K562 (cell line): ENCODE results near the gene SEC14L1. TPM values are rescaled to one million over a fixed set of nuclear protein-coding genes. Genes with fewer than 3 reads are reported as not detected.

Source experiments
- ETV5 ChIP-seq: sonication (generic); formaldehyde crosslinking; IDR thresholded peaks from 2 replicates; pipeline ENCODE4 v1.4.0; 2020; ENCODE audit warnings: low read depth, mild to moderate bottlenecking, missing genetic modification reagents
- EWSR1 ChIP-seq: fragments of 450-650 bp; IDR thresholded peaks from 2 replicates; pipeline ENCODE4 v1.6.1; 2018; ENCODE audit warnings: borderline replicate concordance, mild to moderate bottlenecking, low read depth, moderate library complexity; ENCODE audit not compliant: partially characterized antibody
- FOXJ2 ChIP-seq: fragments of 200-800 bp; sonication (Bioruptor generic); IDR thresholded peaks from 2 replicates; pipeline ENCODE4 v1.6.1; 2016; ENCODE audit warnings: missing genetic modification characterization, missing compliant biosample characterization
- HNRNPUL1 ChIP-seq: fragments of 200-400 bp; formaldehyde crosslinking; IDR thresholded peaks from 2 replicates; pipeline ENCODE4 v1.6.1; 2017; ENCODE audit warnings: low read length
- LCOR ChIP-seq: sonication (generic); formaldehyde crosslinking; IDR thresholded peaks from 2 replicates; pipeline ENCODE4 v1.8.0; 2022; ENCODE audit warnings: mild to moderate bottlenecking, missing genetic modification reagents
- MECOM ChIP-seq: fragments of 250-450 bp; sonication (Bioruptor Pico); IDR thresholded peaks from 2 replicates; pipeline ENCODE4 v1.8.0; 2022; ENCODE audit warnings: inconsistent platforms
- PTTG1 ChIP-seq: fragments of 450-650 bp; IDR thresholded peaks from 2 replicates; pipeline ENCODE4 v1.6.1; 2016; ENCODE audit warnings: low read depth, mild to moderate bottlenecking, missing genetic modification characterization, missing compliant biosample characterization
- SIX5 ChIP-seq, 2 experiments: IDR thresholded peaks; 2 replicates each; pipeline ENCODE4 v1.6.1; 2011; ENCODE audit warnings: low read length in 2 of 2, borderline replicate concordance in 1 of 2, low read depth in 1 of 2, mild to moderate bottlenecking in 1 of 2, moderate library complexity in 1 of 2; ENCODE audit not compliant: insufficient read depth in 1 of 2
- SMARCE1 ChIP-seq: fragments of 450-650 bp; IDR thresholded peaks from 2 replicates; pipeline ENCODE4 v1.7.1; 2016; ENCODE audit warnings: mild to moderate bottlenecking
- ZBTB1 ChIP-seq: sonication (generic); formaldehyde crosslinking; IDR thresholded peaks from 2 replicates; pipeline ENCODE4 v1.8.1; 2023; ENCODE audit warnings: missing genetic modification reagents, low read depth, mild to moderate bottlenecking, borderline replicate concordance
- ZNF165 ChIP-seq: fragments of 250-450 bp; sonication (Bioruptor Pico); IDR thresholded peaks from 2 replicates; pipeline ENCODE4 v1.4.0; 2020; ENCODE audit warnings: borderline replicate concordance
- polyA plus RNA-seq, 8 experiments: library from polyadenylated mRNA; depleted of rRNA in 4 of 8; stranded (reverse) in 5 of 8; unstranded in 3 of 8; fragments of >200 nt; fragmentation: Nextera tagmentation in 2 of 8; fragmentation: Illumina TruSeq in 1 of 8; extraction: Ambion mirVana in 2 of 8; extraction: Trizol in 1 of 8; gene quantifications; 2 replicates each; pipeline versions ENCODE4 v1.2.1 to v1.2.3, GENCODE V29; 2011 to 2014; ENCODE audit warnings: inconsistent platforms in 1 of 8, missing spikeins in 1 of 8
- total RNA-seq, 7 experiments: library from RNA; depleted of rRNA in 6 of 7; stranded (reverse); fragments of >200 nt in 6 of 7; fragmentation: Illumina TruSeq in 2 of 7; extraction: Trizol in 2 of 7; gene quantifications; 2 replicates each; pipeline versions ENCODE4 v1.2.1 to v1.2.3, GENCODE V29; 2011 to 2021; ENCODE audit warnings: low replicate concordance in 1 of 7
- TF ChIP-seq, protein P1 (sequence below), 2 experiments: fragments of 450-650 bp in 1 of 2; sonication (generic) in 1 of 2; formaldehyde crosslinking in 1 of 2; IDR thresholded peaks; 2 replicates each; pipeline versions ENCODE4 v1.7.1 to v1.9.0; 2016 to 2022; ENCODE audit warnings: inconsistent platforms in 1 of 2, mild to moderate bottlenecking in 1 of 2, missing genetic modification reagents in 1 of 2
- TF ChIP-seq, protein P2 (sequence below): IDR thresholded peaks from 2 replicates; pipeline ENCODE4 v1.6.1; 2011; ENCODE audit not compliant: insufficient read length; ENCODE audit errors: extremely low read depth
- TF ChIP-seq, protein P3 (sequence below): fragments of 450-650 bp; formaldehyde crosslinking; IDR thresholded peaks from 2 replicates; pipeline ENCODE4 v1.4.0; 2020; ENCODE audit warnings: mild to moderate bottlenecking, moderate library complexity

SEC14L1 gene
- total and polyA plus RNA-seq, 9 of the 15 experiments (the other 6 are each of a cell fraction or from before 2014, with no cell fraction given): 3.1 to 39.7 (median 15.2) TPM

DNA sequence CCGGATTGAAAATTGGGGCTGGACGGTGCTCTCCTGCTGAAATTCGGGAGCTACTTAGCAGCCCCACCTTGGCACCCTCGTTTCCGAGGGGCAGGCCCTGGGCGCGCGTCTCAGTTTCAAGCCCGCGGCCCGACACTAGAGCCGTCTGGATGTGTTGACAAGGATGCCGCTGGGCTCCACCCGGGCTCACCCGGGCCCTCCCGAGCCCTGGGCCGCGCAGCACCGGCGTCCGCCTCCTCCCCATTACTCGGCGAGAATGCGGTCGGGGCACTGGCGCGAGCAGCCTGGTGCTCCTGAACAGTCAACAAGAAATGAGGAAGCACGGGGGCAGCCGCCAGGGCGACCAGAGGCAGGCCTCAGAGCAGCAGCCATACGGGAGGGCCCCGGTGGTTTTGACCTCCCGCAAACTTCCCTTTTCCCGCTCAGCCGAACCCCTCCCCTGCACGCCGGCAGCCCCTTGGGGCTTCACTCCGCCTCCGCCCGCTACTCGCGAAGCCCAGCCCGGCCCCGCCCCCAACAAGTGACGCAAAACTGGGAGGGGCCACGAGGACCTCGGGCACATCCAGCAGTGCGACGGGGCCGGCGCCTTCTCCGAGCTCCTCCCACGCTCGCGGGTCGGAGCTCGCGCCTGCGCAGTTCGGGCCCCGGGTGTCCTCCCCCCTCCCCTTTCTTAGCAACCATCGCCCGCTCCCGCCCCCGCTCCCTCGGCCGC, 447 bp upstream of the SEC14L1 start (continued):
- TF ChIP-seq HNRNPUL1 (no peak), SIX5 (IDR thresholded peaks at IDR 0.05; ENCODE audit: borderline replicate concordance in 1 of 2, insufficient read depth in 1 of 2, low read depth in 1 of 2, low read length in 2 of 2) (no peak), EWSR1 (no peak), ETV5 (CRISPR knock-in tag) (0 out of 2 replicates have a peak, but pooled peaks have one; percentile 17), FOXJ2 (tag) (no peak), ZNF165 (CRISPR knock-in tag) (no peak), MECOM (CRISPR knock-in tag) (no peak), SMARCE1 (peak; percentile 69), PTTG1 (tag) (no peak), LCOR (CRISPR knock-in tag) (0 out of 2 replicates have a peak, but pooled peaks have one; percentile 35), ZBTB1 (peak; percentile 78; the same call in 1 of the 2 replicates)
- TF ChIP-seq, protein P1, sequence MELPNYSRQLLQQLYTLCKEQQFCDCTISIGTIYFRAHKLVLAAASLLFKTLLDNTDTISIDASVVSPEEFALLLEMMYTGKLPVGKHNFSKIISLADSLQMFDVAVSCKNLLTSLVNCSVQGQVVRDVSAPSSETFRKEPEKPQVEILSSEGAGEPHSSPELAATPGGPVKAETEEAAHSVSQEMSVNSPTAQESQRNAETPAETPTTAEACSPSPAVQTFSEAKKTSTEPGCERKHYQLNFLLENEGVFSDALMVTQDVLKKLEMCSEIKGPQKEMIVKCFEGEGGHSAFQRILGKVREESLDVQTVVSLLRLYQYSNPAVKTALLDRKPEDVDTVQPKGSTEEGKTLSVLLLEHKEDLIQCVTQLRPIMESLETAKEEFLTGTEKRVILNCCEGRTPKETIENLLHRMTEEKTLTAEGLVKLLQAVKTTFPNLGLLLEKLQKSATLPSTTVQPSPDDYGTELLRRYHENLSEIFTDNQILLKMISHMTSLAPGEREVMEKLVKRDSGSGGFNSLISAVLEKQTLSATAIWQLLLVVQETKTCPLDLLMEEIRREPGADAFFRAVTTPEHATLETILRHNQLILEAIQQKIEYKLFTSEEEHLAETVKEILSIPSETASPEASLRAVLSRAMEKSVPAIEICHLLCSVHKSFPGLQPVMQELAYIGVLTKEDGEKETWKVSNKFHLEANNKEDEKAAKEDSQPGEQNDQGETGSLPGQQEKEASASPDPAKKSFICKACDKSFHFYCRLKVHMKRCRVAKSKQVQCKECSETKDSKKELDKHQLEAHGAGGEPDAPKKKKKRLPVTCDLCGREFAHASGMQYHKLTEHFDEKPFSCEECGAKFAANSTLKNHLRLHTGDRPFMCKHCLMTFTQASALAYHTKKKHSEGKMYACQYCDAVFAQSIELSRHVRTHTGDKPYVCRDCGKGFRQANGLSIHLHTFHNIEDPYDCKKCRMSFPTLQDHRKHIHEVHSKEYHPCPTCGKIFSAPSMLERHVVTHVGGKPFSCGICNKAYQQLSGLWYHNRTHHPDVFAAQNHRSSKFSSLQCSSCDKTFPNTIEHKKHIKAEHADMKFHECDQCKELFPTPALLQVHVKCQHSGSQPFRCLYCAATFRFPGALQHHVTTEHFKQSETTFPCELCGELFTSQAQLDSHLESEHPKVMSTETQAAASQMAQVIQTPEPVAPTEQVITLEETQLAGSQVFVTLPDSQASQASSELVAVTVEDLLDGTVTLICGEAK (IDR thresholded peaks at IDR 0.05): 0 out of 2 replicates have a peak, but pooled peaks have one; percentile 34
- TF ChIP-seq, protein P1 (CRISPR knock-in tag; IDR thresholded peaks at IDR 0.05): no peak
- TF ChIP-seq, protein P2, sequence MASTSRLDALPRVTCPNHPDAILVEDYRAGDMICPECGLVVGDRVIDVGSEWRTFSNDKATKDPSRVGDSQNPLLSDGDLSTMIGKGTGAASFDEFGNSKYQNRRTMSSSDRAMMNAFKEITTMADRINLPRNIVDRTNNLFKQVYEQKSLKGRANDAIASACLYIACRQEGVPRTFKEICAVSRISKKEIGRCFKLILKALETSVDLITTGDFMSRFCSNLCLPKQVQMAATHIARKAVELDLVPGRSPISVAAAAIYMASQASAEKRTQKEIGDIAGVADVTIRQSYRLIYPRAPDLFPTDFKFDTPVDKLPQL: no peak
- TF ChIP-seq, protein P3, sequence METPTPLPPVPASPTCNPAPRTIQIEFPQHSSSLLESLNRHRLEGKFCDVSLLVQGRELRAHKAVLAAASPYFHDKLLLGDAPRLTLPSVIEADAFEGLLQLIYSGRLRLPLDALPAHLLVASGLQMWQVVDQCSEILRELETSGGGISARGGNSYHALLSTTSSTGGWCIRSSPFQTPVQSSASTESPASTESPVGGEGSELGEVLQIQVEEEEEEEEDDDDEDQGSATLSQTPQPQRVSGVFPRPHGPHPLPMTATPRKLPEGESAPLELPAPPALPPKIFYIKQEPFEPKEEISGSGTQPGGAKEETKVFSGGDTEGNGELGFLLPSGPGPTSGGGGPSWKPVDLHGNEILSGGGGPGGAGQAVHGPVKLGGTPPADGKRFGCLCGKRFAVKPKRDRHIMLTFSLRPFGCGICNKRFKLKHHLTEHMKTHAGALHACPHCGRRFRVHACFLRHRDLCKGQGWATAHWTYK: peak; percentile 83
